HEK293T (cell line): ENCODE measurements around the gene SCG5.

Experiments used
- ARNT ChIP-seq: fragments of 450-650 bp; IDR thresholded peaks from 2 replicates; pipeline ENCODE4 v1.6.1; 2017; ENCODE audit warnings: mild to moderate bottlenecking
- BHLHE40 ChIP-seq: fragments of 450-650 bp; IDR thresholded peaks from 2 replicates; pipeline ENCODE4 v1.6.1; 2016; ENCODE audit warnings: mild to moderate bottlenecking, moderate library complexity, borderline replicate concordance
- ELF4 ChIP-seq: fragments of 450-650 bp; IDR thresholded peaks from 2 replicates; pipeline ENCODE4 v1.6.1; 2017; ENCODE audit warnings: antibody characterized with exemption
- FOXK2 ChIP-seq: fragments of 450-650 bp; IDR thresholded peaks from 2 replicates; pipeline ENCODE4 v1.6.1; 2016; ENCODE audit warnings: mild to moderate bottlenecking
- FOXM1 ChIP-seq: fragments of 450-650 bp; IDR thresholded peaks from 2 replicates; pipeline ENCODE4 v1.6.1; 2017; ENCODE audit warnings: mild to moderate bottlenecking, borderline replicate concordance
- L3MBTL2 ChIP-seq: fragments of 450-650 bp; conservative IDR thresholded peaks from 2 replicates; pipeline ENCODE4 v1.6.1; 2016; ENCODE audit warnings: mild to moderate bottlenecking
- LEF1 ChIP-seq: fragments of 450-650 bp; IDR thresholded peaks from 2 replicates; pipeline ENCODE4 v1.6.1; 2017; ENCODE audit warnings: mild to moderate bottlenecking, borderline replicate concordance
- PKNOX1 ChIP-seq: fragments of 450-650 bp; IDR thresholded peaks from 2 replicates; pipeline ENCODE4 v1.6.1; 2016
- SP1 ChIP-seq: fragments of 450-650 bp; IDR thresholded peaks from 2 replicates; pipeline ENCODE4 v1.6.1; 2017
- TARDBP ChIP-seq: fragments of 450-650 bp; IDR thresholded peaks from 2 replicates; pipeline ENCODE4 v1.6.1; 2016
- ZNF384 ChIP-seq: fragments of 450-650 bp; IDR thresholded peaks from 2 replicates; pipeline ENCODE4 v1.6.1; 2016

- TF ChIP-seq L3MBTL2 (no peak), TARDBP (no peak), ZNF384 (no peak), LEF1 (no peak), SP1 (no peak), BHLHE40 (no peak), ARNT (no peak), ELF4 (no peak), FOXM1 (no peak), PKNOX1 (no peak), FOXK2 (no peak)
Observed at GRCh38 chr15:32636410-32636809, 5.1 kb upstream of the SCG5 start.
